AG04450 (cell line): Measurements from ENCODE around the gene ANKRD26. TPM values are rescaled to one million over a fixed set of nuclear protein-coding genes. Genes with fewer than 3 reads are reported as not detected.
"Not testable (repeated sequence)": the region's sequence is repeated elsewhere in the genome, so short reads cannot be mapped to it uniquely, and the experiment has no call there.

Source experiments
- CTCF ChIA-PET: fragments of 300-600, 350-600 bp; formaldehyde crosslinking; extraction: SDS; loops from one replicate; lab custom pipeline; 2022; ENCODE audit warnings: antibody characterized with exemption, inconsistent platforms; lab: Charles Lee
- POLR2A ChIA-PET: fragments of 350-600 bp; formaldehyde crosslinking; extraction: SDS; loops from one replicate; lab custom pipeline; 2021; ENCODE audit warnings: antibody characterized with exemption, inconsistent platforms; lab: Yijun Ruan, JAX
- DNase-seq: peaks from one replicate; pipeline ENCODE4 v3.0.0-alpha.2; 2011; ENCODE audit warnings: low read depth, low spot score
- H3K27ac ChIP-seq: one replicate; pipeline ENCODE4 v1.5.1; 2012; ENCODE audit warnings: low read depth, low read length, control low read depth
- H3K27me3 ChIP-seq: one replicate; pipeline ENCODE4 v1.6.0; 2012; ENCODE audit warnings: low read length; ENCODE audit not compliant: control insufficient read depth, insufficient read depth
- H3K4me3 ChIP-seq: 2 replicates; pipeline ENCODE4 v1.5.1; 2011; ENCODE audit warnings: mild to moderate bottlenecking, low read depth, low read length, control low read depth
- H3K9me3 ChIP-seq: 2 replicates; pipeline ENCODE4 v1.5.1; 2012; ENCODE audit warnings: low read length; ENCODE audit not compliant: control insufficient read depth, insufficient read depth
- CTCF ChIP-seq: IDR thresholded peaks from 2 replicates; pipeline ENCODE4 v1.5.1; 2011; ENCODE audit warnings: low read depth, low read length, control low read depth, inconsistent platforms
- polyA plus RNA-seq: library from polyadenylated mRNA; depleted of rRNA; stranded (reverse); fragments of >200 nt; gene quantifications from 2 replicates; pipeline ENCODE4 v1.2.3, GENCODE V29; 2011

ANKRD26 gene
- polyA plus RNA-seq, 1 experiment = 3.6 TPM

DNA sequence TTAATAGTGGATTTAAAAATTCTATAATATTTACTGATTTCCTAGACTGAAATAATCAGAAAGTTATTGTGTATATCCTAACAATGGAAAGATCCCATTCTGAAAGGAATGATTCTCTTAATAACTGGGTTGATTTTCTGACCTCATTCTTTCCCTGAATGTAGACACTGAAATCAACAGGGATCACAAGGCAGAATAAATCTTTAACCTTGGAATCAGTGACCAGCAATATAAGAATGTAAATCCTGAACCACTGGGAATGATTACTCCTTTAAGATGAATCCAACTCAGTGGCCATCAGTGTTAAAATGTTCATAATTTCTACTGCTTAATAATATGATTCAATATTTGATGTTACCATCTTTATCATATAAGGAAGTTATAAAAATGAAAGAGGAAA lies 47.6 kb downstream of the ANKRD26 start:
- DNase-seq = no peak
- POLR2A ChIA-PET = no interaction called here
- Histone ChIP-seq H3K27ac (no peak overlapping the region), H3K4me3 (no peak overlapping the region), H3K9me3 (no peaks in the 10 kb centered on the region), H3K27me3 (no peaks in the 10 kb centered on the region)
- CTCF ChIA-PET = no interaction called here
- no peak for TF ChIP-seq CTCF

DNA sequence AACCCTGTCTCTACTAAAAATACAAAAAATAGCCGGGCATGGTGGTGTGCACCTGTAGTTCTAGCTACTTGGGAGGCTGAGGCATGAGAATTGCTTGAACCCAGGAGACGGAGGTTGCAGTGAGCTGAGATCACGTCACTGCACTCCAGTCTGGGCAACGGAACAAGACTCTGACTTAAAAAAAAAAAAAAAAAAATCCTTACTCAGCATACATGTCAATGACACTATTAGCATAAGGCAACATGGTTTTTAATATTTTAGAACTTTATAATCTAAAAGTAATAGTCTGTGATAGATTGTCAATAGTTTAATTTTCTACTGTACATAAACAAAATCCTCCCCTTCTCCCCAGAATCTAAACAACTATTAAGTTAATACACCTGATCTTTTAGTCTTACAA lies 55.0 kb downstream of the ANKRD26 start:
- H3K27ac ChIP-seq, DNase-seq, POLR2A ChIA-PET, H3K4me3 ChIP-seq, H3K27me3 ChIP-seq, CTCF ChIA-PET, H3K9me3 ChIP-seq: not testable (repeated sequence)

DNA sequence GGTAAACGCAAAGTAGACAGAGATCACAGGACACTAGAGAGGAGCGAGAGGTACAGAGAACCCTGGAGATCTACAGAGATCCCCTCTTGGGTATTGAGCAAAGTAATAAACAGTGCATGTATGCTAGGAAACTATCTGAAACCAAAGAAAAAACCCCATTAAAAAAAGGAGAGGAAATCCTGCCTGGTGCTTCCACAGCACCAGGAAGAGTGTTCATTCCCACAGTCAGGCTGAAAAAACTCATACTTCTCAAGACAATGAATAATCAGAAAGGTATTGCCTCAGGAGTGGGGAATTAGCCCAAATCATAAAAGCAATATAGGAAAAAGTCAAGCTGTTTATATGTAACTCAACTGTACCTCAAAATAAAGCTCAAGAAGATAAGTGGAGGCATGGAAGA lies 59.1 kb downstream of the ANKRD26 start:
- no peak for TF ChIP-seq CTCF
- Histone ChIP-seq H3K27me3 (no peaks in the 10 kb centered on the region), H3K27ac (no peak overlapping the region), H3K4me3 (no peak overlapping the region), H3K9me3 (no peaks in the 10 kb centered on the region)
- ChIA-PET CTCF (no interaction called here), POLR2A (no interaction called here)
- DNase-seq = no peak

DNA sequence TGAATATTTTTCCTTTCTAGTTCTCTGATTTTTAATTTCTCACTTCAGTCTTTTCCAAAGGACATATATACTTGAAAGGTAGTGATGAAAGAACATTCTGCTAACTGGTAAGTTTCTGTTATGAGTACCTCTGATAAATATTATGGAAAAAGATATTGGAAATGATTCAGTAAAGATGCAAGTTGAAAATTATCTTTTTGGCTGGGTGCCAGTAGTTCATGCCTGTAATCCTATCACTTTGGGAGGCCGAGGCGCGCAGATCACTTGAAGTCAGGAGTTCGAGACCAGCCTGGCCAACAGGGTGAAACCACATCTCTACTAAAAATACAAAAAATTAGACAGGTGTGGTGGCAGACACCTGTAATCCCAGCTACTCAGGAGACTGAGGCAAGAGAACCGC lies 62.1 kb downstream of the ANKRD26 start:
- H3K4me3 ChIP-seq = no peak overlapping the region
- ChIA-PET CTCF (no interaction called here), POLR2A (no interaction called here)
- no peaks in the 10 kb centered on the region for H3K27me3 ChIP-seq
- no peaks in the 10 kb centered on the region for H3K9me3 ChIP-seq
- TF ChIP-seq CTCF = no peak
- no peak overlapping the region for H3K27ac ChIP-seq
- DNase-seq = no peak

- H3K9me3 ChIP-seq = no peaks in the 10 kb centered on the region
- no peak for TF ChIP-seq CTCF
- ChIA-PET POLR2A (no interaction called here), CTCF (no interaction called here)
- no peak overlapping the region for H3K27ac ChIP-seq
- DNase-seq = no peak
- H3K27me3 ChIP-seq = no peaks in the 10 kb centered on the region
- no peak overlapping the region for H3K4me3 ChIP-seq
Measured at GRCh38 chr10:27035163-27035562, 65.1 kb downstream of the ANKRD26 start.

DNA sequence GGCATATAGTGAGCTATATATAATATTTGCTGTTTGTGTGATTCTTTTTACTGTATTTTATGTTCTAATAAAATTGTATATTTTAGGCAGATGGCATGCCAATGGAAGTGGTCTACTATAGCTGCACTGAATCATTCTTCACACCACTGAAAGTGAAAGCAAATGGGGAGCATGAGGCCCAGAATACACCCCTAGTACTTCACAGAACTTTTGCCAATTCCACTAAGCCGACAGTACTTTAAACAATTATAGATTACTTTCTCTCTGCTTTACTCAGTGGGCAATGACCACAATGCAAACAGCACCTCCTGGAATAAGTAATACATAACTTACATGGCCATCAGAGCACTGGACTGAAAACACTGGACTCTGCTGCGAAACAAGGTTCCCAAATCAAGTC lies 70.2 kb downstream of the ANKRD26 start:
- no peak for DNase-seq
- CTCF ChIA-PET = no interaction called here
- POLR2A ChIA-PET = no interaction called here
- H3K27ac ChIP-seq = no peak overlapping the region
- H3K4me3 ChIP-seq = no peak overlapping the region
- no peaks in the 10 kb centered on the region for H3K27me3 ChIP-seq
- TF ChIP-seq CTCF = no peak
- no peaks in the 10 kb centered on the region for H3K9me3 ChIP-seq
